Activated T-cell treated with anti-CD3 and anti-CD28 coated beads for 24 hours (primary cell): ENCODE measurements around the gene SYNE3.

Source experiments
- DNase-seq: peaks from one replicate; pipeline ENCODE4 v3.0.0-alpha.2; 2020; ENCODE audit warnings: low read depth

The SYNE3 gene

GRCh38 chr14:95541346-95541745, 24.9 kb upstream of the SYNE3 start:
- no peak for DNase-seq

DNA sequence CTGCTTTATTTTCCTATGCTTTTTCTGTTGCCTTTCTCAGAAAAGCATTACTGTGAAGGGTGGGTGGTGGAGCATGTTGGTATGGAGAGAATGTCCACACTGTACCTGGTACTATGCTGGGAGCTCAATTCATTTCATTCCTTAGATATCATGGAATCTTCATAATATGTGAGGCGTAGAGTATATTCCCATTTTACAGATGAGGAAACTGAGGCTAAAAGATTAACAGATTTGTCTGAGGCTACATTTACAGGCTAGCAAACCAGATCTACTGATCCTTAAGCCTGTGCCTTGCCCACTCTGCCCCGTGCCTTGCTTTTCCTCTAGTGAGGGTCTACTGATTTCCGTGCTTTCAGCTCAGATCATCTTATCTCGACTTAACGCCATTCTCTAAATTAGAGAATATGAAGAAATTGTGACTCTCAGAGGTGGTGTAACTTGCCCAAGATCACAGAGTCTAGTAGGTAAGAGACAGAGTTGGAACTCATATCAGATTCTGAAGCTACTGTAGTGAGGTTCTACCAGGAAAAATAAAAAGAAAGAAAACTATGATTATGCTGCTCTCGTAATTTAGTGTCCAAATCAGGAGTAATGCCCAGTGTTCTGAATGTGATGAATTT, 23.9 kb upstream of the SYNE3 start:
- no peak for DNase-seq

DNA sequence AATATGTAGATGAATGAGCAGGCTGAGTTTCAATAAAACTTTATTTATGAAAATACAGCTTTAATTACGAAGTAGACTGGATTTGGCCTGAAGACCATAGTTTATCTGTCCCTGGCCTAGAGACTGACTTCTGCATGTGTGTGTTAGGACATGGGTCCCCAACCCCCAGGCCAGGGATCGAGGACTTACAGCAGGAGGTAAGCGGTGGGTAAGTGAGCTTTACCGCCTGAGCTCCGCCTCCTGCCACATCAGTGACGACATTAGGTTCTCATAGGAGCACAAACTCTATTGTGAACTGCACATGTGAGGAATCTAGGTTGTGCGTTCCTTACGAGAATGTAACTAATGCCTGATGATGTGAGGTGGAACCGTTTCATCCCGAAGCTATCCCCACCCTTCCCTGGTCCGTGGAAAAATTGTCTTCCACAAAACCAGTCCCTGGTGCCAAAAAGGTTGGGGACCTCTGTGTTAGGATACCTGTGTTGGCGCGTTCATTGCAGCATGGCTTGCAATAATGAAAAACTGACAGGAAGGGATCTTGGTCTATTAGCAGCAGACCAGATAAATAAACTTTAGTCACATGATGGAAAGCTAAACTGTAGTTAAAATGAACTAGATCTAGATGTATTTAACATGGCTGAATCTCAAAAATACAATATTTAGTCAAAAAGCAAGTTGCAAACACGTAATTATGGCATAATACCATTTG, 22.5 kb upstream of the SYNE3 start:
- no peak for DNase-seq

DNA sequence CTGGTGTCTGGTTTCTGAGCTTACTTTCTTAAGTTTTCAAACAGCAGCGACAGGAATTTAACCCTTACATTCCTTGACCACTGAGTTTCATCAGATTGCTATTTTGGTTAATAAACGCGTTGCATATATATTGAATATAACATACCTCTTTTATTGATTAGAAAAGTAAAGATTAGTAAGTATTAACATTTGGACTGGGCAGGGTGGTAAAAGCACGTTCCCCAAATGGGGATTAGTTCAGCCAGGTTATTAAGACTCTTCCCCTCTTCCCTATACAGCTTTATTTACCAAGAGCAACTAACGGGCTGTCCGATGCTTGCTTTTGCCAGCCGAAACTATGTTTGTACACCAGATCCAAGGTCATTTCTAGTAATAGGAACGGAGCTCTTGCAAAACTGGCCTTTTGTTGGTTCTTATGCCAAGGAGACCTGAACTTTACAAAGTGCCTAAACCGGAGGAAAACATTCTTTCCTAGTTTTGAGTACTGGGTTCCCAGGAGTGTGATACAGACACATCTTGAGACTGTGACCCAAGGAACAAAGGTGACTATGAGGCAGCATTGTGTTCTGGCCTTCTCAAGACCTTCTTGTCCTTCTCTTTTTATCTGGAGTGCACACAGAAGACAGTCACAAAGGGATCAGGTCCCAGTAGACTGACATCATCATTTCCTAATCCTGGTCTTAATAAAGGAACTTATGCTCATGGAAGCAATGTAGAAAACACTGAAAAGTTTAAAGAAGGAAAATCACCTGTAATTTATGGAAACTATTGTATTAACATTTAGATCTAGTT, 21.0 kb upstream of the SYNE3 start:
- DNase-seq, result no peak

- no peak for DNase-seq
These were observed 20.2 kb upstream of the SYNE3 start for GRCh38 chr14:95536671-95537070.

DNA sequence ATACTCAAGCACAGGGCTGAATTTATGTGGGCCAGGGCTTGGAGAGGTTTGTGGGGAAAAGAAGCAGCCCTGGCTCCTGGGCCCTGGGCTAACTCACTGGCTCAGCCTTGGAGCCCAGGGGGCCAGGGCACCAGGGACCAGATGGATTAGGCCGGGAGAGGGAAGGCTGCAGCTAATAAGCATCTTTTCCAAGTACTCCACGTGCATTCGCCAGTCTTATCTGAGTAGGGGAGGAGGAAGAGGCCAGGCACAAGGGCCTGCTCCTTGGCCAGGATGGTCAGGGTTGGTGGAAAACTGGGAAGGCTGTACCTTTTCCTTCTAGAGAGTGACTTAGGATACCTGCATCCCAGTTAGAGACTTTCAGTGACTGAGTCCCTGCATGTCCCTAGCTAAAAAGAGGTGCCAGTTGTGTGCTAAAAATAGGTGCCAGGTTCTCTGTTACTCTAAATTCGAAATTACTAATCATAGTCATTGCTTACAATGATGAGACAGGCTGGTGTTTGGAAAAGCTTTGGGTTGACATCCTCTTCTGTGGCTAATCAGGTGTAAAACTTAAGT, 19.7 kb upstream of the SYNE3 start:
- no peak for DNase-seq

- no peak for DNase-seq
These were observed 19.0 kb upstream of the SYNE3 start for GRCh38 chr14:95535226-95536021.

DNA sequence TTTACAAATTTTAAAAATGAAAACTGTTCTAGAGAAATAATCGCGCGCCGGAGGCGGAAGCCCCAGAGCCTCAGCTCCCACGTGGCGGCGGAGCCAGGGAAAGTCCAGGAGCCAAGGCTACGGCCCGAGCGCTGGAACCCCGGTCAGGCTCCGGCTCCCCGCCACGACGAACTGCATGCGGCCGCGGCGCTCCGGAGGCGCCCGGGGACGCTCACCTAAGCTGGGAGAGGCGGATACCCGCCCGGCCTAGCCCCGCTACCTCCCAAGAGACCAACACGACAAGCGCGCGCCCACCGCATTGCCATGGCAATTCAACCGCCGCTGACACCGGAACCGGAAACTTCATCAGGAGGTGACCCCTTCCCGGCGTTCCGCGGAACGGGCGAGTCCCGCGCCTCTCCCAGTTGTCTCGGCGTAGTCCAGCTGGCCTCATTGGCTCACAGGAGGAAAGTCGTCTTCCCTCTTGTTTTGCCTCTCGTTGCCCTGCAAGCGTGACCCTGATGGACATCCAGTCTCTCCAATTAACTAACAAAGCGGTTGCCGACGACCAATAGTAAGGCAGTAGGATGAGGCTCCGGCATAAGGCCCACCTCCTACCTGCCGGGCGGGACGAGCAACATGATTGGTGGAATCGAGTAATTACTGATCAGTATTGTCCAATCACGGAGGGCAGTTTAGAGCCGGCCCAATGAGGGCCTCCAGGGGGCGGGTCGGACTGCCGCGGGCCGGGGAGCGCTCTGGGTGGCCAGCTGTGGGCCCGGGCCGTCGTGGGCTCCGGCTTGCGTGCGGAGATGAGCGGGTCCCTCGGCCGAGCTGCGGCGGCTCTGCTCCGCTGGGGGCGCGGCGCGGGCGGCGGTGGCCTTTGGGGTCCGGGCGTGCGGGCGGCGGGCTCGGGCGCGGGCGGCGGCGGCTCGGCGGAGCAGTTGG, 18.1 kb upstream of the SYNE3 start, which contains the start of gene GLRX5:
Gene GLRX5, plus strand, starts transcription at position 752 of the 927 bp plus-strand sequence. Its CDS starts 40 bp downstream, at position 792.
- DNase-seq, result peak; percentile 96

DNA sequence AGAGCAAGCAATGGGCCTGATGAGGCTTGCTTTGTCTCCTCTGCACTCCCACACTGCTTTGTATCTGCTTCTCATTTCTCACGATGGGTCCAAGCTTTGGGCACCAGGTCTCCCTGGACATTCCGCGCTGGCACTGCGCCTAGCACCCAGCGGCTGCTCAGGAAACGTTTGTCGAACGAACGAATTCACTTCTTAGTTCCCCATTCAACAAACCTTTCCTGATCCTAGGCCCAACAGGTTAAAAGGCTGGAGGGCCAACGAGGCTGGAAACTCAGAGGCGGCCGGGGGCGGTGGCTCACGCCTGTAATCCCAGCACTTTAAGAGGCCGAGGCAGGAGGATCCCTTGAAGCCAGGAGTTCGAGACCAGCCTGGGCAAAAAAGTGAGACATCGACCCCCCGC, 17.4 kb upstream of the SYNE3 start:
- DNase-seq, result no peak

- DNase-seq, result no peak
These were observed 17.0 kb upstream of the SYNE3 start for GRCh38 chr14:95533391-95533821.

- DNase-seq, result no peak
These were observed 15.5 kb upstream of the SYNE3 start for GRCh38 chr14:95531969-95532368.

- no peak for DNase-seq
These were observed 15.0 kb upstream of the SYNE3 start for GRCh38 chr14:95531473-95531872.

GRCh38 chr14:95530473-95531276, 14.2 kb upstream of the SYNE3 start:
- no peak for DNase-seq

DNA sequence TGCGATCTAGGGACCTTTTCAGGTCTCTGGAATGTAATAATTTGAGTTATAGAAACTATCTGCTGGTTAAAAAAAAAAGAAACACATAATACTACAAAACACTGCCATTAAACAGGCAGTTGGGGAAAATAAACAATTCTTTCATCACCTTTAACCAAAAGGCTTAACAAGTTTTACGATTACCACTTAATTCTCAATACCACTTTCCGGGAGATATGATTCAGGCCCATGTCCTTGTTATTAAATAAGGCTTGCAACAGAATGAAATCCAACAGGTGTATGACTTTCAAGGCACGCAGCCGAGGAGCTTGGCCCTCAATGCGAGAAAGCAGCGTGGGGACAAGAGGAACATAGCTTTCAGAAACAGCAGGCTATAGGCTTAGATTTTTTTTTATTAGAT, 12.8 kb upstream of the SYNE3 start:
- DNase-seq, result no peak

- no peak for DNase-seq
These were observed 11.0 kb upstream of the SYNE3 start for GRCh38 chr14:95527387-95528002.

GRCh38 chr14:95526483-95527386, 10.3 kb upstream of the SYNE3 start:
- no peak for DNase-seq

- no peak for DNase-seq
These were observed 9.5 kb upstream of the SYNE3 start for GRCh38 chr14:95525999-95526398.
